Keratinocyte (primary cell): ENCODE results near the gene NUDT6.

Experiments used
- EZH2 ChIP-seq: IDR thresholded peaks from one replicate; pipeline ENCODE4 v1.6.1; 2012; ENCODE audit warnings: inconsistent platforms, mild to moderate bottlenecking, low read length, moderate library complexity
- TF ChIP-seq, protein P1 (sequence below), 3 experiments: IDR thresholded peaks in 1 of 3; conservative IDR thresholded peaks in 1 of 3; optimal IDR thresholded peaks in 1 of 3; 2 replicates in 2 of 3; 3 replicates in 1 of 3; pipeline versions ENCODE3 to v1.5.1; 2011; ENCODE audit warnings: low read length in 3 of 3, mild to moderate bottlenecking in 3 of 3, moderate library complexity in 2 of 3, control low read depth in 1 of 3, inconsistent platforms in 1 of 3; ENCODE audit not compliant: insufficient read depth in 2 of 3; ENCODE audit errors: extremely low read depth in 1 of 3

DNA sequence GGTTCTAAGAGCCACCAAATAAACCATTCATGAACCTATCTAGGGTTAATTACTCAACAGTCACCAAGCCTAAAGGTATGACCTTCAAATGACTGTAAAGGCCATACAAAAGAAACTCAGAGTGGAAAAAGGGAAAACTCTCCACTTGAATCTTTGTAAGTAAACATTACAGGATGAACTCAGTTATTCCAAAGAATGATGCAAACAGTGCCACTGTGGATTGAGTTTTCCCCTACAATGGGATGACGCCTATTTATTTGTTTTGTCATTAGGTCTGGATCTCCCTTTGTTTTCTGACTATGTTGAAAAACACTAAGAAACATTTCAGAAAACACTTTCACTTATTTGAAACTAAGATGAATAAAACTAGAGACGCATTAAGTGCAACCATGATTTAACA, 12.7 kb downstream of the NUDT6 start:
- TF ChIP-seq, protein P1, sequence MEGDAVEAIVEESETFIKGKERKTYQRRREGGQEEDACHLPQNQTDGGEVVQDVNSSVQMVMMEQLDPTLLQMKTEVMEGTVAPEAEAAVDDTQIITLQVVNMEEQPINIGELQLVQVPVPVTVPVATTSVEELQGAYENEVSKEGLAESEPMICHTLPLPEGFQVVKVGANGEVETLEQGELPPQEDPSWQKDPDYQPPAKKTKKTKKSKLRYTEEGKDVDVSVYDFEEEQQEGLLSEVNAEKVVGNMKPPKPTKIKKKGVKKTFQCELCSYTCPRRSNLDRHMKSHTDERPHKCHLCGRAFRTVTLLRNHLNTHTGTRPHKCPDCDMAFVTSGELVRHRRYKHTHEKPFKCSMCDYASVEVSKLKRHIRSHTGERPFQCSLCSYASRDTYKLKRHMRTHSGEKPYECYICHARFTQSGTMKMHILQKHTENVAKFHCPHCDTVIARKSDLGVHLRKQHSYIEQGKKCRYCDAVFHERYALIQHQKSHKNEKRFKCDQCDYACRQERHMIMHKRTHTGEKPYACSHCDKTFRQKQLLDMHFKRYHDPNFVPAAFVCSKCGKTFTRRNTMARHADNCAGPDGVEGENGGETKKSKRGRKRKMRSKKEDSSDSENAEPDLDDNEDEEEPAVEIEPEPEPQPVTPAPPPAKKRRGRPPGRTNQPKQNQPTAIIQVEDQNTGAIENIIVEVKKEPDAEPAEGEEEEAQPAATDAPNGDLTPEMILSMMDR (optimal IDR thresholded peaks at IDR 0.05 in 1 of 3, IDR thresholded peaks at IDR 0.05 in 1 of 3, conservative IDR thresholded peaks at IDR 0.05 in 1 of 3; ENCODE audit: extremely low read depth in 1 of 3, insufficient read depth in 2 of 3, low read length in 3 of 3): no peak
- no peak for TF ChIP-seq EZH2
